ENCODE measurements around the gene ECM1.

ECM1 gene

DNA sequence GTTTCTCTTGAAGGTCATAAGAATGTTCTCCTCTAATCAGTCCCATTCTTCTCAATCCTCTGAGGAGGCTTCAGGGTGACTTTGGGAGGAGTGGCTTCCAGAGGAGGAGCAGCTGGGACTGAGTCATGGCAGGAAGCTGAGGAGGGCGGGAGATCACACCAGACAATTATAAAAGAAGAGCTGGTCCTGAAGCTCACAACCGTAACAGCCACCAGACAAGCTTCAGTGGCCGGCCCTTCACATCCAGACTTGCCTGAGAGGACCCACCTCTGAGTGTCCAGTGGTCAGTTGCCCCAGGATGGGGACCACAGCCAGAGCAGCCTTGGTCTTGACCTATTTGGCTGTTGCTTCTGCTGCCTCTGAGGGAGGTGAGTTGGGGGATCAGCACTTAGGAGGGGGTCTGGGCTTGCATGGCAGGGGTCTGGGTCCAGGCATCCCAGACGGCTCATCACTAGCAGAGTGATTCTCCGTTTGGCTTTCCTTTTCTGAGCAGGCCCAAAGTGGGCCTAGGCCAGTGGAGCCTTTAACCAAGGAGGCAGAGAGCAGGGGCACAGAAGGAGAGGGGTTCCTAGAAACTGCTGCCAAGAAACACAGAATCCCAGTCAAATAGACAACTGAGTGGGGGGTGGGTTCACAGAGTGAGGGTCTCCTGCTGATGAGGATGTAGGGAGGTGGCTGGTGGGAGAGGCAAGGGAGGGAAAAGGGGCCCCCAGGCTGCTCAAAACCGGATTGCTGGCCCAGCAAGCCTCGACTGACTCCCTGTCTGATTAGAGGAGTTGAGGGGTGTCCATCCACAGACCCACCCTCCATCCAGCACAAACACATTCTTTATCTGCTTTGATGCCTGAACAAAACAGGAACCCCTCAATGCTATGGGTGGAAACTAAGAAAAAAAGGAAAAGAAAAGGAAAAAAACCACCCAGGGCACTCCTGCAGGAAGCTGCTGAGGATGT lies at the start of gene ECM1:
Gene ECM1, plus strand, starts transcription at position 198 of the 953 bp plus-strand sequence. Its CDS starts 101 bp downstream, at position 299.
- in situ Hi-C loops (cut with HindIII; ENCODE audit: low sequenced_read_pairs), result no loop called here

DNA sequence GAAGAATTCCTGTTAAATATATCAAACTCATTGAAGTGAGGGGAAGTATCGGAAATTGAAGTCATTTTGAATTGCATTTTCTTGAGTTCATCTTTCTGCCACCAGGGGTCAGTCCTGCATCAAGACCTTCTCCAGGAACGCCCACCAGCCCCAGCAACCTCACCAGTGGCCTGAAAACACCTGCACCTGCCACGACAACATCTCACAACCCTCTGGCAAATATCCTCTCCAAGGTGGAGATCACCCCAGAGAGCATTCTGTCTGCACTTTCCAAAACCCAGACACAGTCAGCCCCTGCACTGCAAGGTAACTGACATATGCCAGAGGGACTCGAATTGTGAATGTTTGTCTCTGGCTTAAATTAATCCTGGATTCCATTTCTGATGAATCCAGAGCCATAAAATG lies 43.5 kb upstream of the ECM1 start:
- in situ Hi-C loops (cut with HindIII; ENCODE audit: low sequenced_read_pairs), result no loop called here

DNA sequence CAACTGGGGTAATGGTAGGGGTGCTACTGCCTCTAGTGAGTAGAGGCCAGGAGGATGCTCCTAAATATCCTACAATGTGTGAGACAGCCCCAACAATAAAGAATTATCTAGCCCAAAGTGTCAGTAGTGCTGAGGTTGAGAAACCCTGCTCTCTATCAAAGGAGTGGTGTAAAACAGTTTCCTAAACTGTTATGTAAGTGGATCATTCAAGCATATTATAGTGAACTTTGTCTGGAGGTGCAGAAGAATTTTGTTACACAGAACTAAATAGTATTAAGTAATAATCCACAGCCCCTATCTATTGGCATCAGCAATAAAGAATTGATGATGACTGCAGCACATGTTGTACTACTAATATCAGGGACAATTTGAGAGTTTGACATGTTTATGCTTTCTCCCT lies 40.9 kb upstream of the ECM1 start:
- in situ Hi-C loops (cut with HindIII; ENCODE audit: low sequenced_read_pairs), result no loop called here

DNA sequence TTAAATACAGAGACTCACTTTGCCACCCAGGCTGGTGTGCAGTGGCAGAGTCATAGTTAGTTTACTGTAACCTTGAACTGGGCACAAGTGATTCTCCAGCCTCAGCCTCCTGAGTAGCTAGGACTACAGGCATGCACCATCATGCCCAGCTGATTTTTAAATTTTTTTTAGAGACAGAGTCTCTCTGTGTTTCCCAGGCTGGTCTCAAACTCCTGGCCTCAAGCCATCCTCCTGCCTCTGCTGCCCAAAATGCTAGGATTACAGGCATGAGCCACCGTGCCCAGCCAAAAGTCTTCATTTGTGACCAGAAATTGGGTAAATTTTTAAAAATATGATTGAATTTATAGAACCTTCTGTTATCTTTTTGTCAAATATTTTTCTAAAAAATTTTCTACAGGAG lies 38.6 kb upstream of the ECM1 start:
- in situ Hi-C loops (cut with HindIII; ENCODE audit: low sequenced_read_pairs), result no loop called here

DNA sequence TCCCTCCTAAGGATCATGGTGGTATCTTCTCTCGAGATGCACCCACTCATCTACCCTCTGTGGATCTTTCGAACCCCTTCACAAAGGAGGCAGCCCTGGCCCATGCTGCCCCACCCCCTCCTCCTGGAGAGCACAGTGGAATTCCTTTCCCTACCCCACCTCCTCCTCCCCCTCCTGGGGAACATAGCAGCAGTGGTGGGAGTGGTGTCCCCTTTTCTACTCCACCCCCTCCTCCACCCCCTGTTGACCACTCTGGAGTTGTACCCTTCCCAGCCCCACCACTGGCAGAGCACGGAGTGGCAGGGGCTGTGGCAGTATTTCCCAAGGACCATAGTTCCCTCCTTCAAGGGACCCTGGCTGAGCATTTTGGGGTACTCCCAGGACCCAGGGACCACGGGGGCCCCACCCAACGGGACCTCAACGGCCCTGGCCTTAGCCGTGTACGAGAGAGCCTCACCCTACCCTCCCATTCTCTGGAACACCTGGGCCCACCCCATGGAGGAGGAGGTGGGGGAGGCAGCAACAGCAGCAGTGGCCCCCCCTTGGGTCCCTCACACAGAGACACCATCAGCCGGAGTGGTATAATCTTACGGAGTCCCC lies 35.2 kb upstream of the ECM1 start:
- in situ Hi-C loops (cut with HindIII; ENCODE audit: low sequenced_read_pairs), result no loop called here

DNA sequence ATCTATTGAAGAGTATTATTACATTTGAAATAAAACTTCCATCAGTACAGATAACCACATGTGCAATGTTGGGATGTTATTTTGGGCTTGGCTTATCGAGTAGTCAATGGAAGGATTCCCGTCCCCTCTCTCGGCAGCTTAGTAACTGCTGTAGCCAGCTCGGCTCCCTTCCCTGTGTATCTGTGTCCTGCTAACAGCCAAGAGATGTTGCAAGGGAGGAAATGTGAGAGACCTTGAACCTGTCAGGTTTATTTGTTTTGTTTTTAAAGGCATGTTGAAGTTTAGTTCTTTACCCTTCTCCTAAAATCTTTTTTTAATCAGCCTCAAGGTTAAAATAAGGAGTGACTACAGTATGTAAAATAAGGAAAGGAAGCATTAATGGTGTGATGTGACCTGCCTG lies 34.2 kb upstream of the ECM1 start:
- in situ Hi-C loops (cut with HindIII; ENCODE audit: low sequenced_read_pairs), result no loop called here

DNA sequence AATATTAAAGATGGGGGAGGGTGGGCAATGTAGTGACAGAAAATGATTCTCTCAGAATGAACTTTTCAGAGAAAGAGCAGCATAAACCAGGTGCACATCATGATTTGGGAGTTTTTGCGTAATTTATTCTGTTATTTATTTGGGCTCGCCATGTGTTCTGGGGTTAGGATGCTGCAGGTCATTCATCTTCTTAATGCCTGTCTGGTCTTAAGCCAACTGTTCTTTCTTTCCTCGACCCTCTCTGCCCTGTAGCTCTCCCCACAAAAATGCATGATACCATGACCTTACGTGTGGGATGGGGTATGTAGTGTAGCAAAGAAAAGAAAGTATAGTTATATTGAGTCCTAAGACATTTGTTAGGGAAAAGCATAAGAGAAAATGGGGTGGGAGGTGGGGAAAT lies 33.0 kb upstream of the ECM1 start:
- in situ Hi-C loops (cut with HindIII; ENCODE audit: low sequenced_read_pairs), result no loop called here

DNA sequence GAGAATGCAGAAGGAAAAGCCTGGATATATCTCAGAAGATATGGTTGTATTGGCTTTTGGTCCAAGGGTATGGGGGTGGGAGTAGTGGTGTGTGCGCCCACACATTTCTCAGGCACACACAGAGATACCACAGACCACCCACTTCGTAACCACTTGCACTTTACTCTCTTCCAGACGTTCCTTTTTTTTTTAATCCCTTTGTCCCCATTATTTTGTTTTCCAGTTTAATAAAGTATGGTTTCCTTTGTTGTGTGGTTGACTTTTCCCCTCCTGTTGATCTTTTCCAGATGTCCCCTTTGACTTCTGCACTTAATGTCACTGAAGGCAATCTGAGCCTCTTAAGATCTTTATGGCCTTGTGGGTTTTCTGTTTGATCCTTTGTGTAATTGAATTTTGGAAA lies 31.2 kb upstream of the ECM1 start:
- in situ Hi-C loops (cut with HindIII; ENCODE audit: low sequenced_read_pairs), result no loop called here

DNA sequence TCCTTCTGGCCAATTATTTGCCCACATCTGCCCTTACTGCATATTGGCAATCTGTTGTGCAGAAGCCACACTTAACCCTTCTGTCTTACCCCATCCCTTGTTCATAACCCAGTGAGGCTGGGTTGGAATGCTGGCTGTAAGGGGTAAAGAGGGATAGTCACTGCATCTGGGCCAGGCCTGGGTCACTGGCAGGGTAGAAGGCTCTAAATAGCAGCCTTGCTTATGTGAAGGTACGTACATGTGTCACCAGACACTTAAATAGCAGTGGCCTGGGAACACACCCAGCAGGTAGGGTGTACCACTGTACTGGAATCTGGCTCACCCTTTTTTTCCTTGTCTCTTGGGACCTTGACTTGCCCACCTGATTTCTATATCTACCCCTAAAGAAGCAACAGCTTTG lies 30.6 kb upstream of the ECM1 start:
- in situ Hi-C loops (cut with HindIII; ENCODE audit: low sequenced_read_pairs), result no loop called here

DNA sequence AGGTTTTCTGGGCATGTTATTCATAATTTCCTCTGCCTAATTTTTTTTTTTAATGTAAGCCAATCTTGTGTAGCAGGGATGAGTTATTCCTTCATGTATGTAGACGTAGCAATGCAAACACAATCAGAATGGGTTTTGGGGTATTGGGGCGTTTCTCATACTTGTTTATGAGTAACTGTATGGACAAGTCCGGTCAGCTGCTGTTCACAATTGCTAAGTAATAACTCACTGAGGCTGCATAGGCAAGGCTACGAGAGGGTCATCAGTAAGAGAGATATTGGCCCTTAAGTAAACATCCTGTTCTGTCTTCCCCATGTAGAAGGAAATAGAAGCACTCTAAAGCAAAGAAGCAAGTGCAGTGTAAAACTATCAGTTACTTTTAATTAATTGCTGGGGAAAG lies 30.2 kb upstream of the ECM1 start:
- in situ Hi-C loops (cut with HindIII; ENCODE audit: low sequenced_read_pairs), result no loop called here

DNA sequence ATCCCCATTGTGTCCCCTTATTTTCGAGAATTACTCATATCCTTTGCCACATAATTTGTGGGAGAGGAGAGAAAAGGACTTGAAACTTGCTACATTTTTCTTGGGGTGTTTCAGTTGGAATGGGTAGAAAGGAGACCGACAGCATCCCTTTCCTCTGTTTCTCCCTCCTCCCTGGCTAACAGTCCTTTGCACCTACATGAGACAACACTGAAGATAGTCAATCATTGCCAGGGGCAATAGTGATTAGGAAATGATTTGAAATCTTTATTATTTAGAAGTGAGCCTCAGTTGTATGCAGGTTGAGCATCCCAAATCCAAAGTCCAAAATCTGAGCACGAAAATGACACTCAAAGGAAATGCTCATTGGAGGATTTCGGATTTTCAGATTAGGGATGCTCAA lies 28.5 kb upstream of the ECM1 start:
- in situ Hi-C loops (cut with HindIII; ENCODE audit: low sequenced_read_pairs), result no loop called here

DNA sequence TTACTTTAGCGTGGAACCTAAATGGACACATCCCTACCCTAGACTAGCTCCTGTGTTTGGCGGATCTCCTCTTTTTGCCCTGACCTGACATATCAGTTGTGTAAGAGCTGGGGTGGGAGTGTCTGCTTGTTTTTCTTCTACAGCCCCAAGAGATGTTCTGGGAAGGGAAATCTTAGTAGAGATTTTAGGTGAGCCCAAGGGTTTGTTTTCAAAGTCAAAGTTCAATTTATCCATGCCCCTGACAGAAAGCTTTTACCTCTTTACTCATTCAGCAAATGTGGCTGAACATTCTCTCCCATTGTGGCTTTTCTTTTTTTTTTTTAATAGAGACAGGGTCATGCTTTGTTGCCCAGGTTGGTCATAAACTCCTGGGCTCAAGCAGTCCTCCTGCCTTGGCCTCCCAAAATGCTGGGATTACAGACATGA lies 28.0 kb upstream of the ECM1 start:
- in situ Hi-C loops (cut with HindIII; ENCODE audit: low sequenced_read_pairs), result no loop called here

DNA sequence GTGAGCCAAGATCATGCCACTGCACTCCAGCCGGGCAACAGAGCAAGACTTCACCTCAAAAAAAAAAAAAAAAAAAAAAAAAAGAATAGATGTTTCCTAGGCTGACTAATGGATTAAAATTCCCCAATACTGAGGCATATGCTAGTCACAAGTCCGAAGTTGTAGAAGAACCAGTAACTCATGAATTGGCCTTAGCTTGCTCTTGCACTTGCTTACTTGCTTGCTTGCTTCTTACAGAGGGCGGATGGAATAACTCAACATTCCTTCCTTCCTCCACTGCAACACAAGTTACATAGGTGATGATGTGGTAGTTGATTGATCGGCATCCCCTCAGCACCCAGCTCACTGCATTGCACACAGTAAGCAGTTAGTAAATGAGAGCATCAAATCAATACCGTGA lies 23.5 kb upstream of the ECM1 start:
- in situ Hi-C loops (cut with HindIII; ENCODE audit: low sequenced_read_pairs), result no loop called here

DNA sequence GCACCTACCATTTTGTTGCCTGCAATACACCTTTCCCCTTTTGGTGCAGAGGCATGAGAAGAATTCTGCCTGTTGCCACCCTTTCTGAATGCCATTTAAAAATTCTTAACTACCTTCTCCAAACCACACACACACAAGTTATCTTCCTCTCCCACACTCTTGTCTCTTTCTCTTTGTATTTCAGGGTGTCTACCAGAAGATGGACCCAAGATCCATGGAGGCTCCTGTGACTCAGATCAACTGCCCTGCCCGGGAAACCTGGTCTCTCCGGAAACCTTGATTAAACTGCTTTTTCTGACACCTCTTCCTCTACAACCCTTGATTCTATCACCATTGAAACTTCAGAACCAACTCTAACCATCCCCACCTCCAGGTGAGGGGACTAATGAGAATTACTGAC lies 23.0 kb upstream of the ECM1 start:
- in situ Hi-C loops (cut with HindIII; ENCODE audit: low sequenced_read_pairs), result no loop called here

DNA sequence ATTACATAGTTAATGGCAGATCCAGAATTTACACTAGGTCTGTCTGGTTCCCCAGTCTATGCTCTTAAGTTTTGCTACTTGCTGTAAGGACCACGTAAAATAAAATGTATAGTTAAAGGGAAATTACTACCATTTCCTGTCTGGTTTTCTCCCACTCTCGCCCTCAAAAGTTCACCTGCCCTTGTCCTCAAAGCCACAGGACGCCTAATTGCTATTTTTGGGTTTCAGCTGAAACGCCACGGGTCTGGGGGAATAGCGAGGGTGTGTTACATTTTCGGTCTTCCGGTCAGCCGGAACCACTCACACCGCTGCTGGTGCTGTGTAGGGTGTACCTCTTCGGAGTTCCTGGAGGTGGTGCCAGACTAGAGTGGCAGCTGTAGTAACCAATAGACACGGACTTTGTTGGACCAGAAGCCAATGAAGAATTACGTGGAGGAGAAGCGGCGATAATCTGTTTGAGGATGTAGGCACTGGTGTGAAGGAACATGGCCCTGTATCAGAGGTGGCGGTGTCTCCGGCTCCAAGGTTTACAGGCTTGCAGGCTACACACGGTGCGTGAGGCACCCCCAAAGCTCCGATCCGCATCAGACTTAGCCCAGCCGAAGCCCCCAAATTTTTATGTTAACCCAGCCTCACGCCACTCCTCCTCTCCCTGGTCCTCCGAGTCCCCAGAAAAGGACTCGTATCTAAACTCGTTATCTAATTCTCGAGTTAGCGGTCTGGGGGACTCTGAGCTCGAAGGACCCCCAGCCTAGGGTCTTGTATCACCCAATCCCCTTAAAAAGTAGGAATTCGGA lies 20.7 kb upstream of the ECM1 start, which contains the start of gene TARS2:
Gene TARS2, plus strand, starts transcription at position 454 of the 797 bp plus-strand sequence. Its CDS starts 32 bp downstream, at position 486.
- in situ Hi-C loops (cut with HindIII; ENCODE audit: low sequenced_read_pairs), result no loop called here

DNA sequence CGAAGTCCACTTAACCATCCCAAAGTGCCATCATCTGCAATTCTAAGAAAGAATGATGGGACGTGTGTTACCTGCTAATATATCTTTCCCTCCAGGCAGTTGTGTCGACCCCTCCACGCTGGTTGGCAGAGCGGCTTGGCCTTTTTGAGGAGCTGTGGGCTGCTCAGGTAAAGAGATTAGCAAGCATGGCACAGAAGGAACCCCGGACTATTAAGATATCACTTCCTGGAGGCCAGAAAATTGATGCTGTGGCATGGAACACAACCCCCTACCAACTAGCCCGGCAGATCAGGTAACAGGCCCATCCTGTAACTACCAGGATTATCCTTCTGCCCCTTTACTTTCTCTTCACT lies 20.2 kb upstream of the ECM1 start:
- in situ Hi-C loops (cut with HindIII; ENCODE audit: low sequenced_read_pairs), result no loop called here

DNA sequence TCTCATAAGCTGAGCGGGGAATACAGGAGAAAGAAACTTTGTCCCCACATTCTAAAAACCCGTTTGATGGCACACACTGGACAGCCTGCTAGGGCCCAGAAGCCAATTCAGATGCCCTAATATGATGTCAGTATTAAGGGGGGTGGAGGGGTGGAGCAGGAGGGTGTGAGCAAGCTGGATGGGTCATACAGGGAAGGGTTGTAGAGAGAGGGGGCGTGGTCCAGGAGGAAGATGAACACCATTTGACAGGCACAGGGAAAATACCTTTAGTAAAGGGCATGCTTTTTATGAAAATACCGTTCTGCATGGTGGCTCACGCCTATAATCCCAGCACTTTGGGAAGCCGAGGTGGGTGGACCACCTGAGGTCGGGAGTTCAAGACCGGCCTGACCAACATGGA lies 14.7 kb upstream of the ECM1 start:
- in situ Hi-C loops (cut with HindIII; ENCODE audit: low sequenced_read_pairs), result loop anchor here (10.0 kb wide), 1 partner anchor 82 kb away; the partner anchor contains the start of gene MCL1

DNA sequence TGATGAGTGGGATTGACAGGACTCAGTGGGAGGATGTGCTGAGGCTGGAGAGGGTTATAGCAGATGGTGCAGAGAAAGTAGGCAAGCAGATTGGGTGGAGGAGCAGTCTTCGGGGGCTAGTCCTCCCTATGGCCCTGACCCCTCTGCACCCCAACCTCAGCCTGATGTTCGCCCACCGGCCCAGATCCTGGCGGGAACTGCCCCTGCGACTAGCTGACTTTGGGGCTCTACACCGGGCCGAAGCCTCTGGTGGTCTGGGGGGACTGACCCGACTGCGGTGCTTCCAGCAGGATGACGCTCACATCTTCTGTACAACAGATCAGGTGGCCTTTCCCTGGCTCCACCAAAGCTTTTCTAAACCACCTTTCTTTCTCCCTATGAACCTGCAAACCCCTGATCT lies 9.6 kb upstream of the ECM1 start:
- in situ Hi-C loops (cut with HindIII; ENCODE audit: low sequenced_read_pairs), result loop anchor here (10.0 kb wide), 1 partner anchor 76 kb away; the partner anchor contains the start of gene MCL1

DNA sequence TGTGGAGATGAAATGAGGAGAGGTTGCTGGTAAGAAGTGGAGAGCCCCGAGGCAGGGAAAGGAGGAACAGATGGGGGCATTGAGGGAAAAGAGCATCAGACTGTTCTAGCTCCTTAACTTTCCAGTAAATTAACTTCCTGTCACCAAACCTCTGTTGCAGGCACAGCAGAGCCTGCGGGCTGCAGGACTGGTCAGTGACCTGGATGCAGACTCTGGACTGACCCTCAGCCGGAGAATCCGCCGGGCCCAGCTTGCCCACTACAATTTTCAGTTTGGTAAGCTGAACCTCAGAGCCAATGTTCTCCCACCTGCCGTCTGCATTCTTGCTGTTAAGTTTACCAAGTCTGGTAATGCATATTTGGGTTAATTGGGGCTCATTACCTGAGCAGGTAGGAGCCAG lies 2.5 kb upstream of the ECM1 start:
- in situ Hi-C loops (cut with HindIII; ENCODE audit: low sequenced_read_pairs), result no loop called here

DNA sequence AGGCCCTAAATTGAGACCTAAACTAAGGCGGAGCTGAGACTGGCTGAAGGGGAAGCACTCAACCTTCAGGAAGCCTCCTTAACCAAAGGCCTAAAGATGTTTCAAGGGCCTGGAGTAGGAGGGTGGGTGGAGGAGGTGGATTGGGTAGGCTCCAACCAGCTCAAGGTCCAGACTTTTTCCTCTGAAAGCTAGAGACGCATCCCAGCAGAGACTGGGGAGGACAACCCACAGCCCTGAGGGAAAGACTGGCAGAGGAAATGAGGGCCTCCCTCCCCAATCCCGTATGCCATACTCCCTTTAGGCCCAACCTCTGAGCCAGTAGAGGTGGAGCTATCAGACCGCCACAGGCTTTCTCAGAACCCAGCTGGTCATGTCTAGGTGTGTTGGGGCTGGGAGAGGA lies 1.1 kb downstream of the ECM1 start:
- in situ Hi-C loops (cut with HindIII; ENCODE audit: low sequenced_read_pairs), result no loop called here

DNA sequence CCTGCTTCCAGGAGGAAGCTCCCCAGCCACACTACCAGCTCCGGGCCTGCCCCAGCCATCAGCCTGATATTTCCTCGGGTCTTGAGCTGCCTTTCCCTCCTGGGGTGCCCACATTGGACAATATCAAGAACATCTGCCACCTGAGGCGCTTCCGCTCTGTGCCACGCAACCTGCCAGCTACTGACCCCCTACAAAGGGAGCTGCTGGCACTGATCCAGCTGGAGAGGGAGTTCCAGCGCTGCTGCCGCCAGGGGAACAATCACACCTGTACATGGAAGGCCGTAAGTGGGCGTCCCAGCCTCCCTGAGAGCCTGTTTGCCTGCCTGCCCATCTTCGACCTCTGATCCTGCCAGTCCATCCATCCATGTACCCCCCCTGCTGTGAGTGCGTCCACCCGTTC lies 3.6 kb downstream of the ECM1 start:
- in situ Hi-C loops (cut with HindIII; ENCODE audit: low sequenced_read_pairs), result no loop called here

Data from DLD1 (cell line).